HG02973 (cell line): ENCODE data around the gene TCF15.
"Not testable (repeated sequence)": the region's sequence is repeated elsewhere in the genome, so short reads cannot be mapped to it uniquely, and the experiment has no call there.

ENCODE experiments used
- ATAC-seq: cut with Tn5 transposase; IDR thresholded peaks from one replicate; pipeline ENCODE4 v1.9.1; 2021; ENCODE audit warnings: moderate library complexity; ENCODE audit not compliant: unreplicated experiment

TCF15 gene

DNA sequence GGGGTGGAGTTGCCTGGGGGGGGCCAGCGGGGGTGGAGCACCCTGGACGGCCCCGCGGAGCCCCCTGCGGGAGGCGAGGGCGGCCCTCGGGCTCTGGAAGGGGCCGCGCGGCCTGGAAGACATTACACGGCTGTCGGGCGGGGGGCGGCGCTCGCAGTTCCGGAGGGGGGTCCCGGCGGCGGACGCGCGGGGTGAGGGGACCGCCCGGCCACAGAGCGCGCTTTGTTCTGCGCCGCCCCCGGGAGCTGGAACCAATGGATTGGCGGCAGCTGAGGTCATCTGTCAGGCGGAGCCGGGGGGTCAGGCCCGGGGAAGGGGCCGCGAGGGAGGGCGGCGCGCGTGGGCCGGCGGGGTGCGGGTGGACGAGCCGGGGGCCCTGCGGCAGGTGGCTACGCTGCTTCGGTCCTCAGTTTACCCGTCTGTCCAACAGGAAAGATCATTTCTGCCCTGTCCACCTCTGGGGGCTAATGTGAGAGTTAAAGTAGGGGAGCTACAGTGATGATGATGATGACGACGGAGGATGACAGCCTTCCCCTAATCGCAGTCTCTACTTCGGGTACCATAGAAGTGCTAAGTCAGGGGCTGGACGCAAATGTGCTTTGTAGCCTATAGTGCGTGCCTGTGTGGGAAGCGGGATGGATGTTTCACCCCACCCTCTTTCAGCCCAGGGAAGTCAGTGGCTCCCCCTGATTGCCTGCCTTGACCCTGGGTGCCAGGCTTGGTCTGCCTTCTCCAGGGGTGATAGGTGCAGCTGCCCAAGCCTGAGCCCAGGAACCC is 32.5 kb upstream of the TCF15 start:
- ATAC-seq, result no peak

DNA sequence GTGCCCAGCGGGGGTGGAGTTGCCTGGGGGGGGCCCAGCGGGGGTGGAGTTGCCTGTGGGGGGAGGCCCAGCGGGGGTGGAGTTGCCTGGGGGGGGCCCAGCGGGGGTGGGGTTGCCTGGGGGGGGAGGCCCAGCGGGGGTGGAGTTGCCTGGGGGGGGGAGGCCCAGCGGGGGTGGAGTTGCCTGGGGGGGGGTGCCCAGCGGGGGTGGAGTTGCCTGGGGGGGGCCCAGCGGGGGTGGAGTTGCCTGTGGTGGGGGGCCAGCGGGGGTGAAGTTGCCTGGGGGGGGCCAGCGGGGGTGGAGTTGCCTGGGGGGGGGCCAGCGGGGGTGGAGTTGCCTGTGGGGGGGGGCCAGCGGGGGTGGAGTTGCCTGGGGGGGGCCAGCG is 31.9 kb upstream of the TCF15 start:
- ATAC-seq, result not testable (repeated sequence)

DNA sequence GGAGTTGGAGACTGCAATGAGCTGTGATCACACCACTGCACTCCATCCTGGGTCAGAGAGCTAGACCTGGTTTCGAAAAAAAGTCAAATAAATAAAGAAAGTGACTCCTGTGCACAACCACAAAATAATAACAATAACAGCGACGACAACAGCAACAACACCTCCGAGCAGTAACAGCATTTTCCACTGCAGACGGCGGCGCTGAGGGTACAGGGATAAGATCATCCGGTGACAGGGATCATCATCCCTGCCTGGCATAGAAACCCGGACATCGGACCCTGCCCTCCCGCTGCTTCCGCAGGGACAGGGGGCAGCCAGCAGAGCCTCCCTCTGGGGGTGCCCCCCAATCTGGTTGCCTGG is 31.4 kb upstream of the TCF15 start:
- no peak for ATAC-seq

DNA sequence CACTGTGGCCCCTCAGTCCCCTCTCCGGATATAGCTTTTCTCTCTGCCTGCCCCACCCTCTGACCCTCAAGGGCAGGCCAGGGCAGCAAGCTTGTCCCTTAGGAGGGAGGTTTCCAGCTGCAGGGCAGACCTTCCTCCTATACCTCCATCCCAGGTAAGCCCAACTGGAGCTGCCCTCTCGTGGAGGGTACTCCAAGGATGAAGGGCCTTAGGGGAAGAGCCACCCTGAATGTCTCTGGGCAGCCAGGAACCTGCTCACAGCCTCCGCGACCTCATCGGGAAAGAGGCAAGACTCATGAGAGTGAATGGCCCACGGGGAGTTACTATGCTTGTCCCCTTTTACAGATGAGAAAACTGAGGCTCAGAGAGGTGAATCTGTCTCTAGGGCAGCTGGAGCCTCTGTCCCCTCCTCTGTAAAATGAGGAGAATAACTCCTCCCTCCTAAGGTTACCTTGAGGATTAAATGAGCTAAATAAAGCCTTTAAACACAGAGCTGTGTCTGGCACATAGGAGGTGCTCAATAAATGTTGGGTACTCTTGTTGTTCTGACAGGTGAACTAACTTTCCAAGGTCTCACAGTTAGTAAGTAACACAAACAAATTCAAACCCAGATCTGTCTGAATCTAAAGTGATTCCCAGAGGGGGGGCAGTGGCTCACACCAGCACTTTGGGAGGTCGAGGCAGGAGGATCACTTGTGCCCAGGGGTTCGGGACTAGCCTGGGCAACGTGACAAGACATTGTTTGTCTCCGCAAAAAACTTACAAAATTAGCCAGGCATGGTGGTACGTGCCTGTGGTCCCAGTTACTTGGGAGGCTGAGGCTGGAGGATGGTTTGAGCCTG is 30.8 kb upstream of the TCF15 start:
- ATAC-seq, result no peak

DNA sequence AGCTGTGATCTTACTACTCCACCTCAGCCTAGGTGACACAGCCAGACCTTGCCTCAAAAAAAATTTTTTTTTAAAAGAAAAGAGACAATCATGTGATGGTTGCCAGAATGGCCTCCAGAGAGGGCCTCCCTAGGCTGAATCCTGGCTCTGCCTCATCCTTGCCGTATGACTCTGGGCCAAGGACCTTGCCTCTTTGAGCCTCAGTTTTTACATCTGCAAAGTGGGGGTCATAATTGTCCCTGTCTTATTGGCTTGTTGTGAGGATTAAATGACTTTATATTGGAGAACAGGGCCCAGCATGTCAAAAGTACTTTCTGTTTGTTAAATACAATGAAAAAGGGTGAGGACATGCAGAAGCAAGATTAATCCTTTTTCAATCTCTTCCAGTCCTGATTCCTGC is 28.5 kb upstream of the TCF15 start:
- ATAC-seq, result no peak

DNA sequence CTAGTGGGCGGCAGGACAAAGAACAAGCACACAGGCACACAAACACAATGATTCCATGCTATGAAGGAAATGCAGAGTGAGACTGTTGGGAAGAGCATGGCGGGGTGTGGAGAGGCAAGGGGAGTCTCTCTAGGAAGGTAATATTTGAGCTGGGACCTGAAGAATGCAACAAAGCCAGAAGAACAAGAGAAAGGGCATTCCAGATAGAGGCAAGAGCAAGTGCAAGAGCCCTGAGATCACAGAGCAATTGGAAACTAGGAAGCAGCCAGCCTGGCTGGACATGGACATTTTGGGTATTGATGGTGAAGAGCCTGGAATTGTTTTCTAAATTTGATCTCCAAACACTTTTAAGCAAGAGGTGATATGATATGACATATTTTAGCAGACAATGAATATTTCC is 27.4 kb upstream of the TCF15 start:
- no peak for ATAC-seq

DNA sequence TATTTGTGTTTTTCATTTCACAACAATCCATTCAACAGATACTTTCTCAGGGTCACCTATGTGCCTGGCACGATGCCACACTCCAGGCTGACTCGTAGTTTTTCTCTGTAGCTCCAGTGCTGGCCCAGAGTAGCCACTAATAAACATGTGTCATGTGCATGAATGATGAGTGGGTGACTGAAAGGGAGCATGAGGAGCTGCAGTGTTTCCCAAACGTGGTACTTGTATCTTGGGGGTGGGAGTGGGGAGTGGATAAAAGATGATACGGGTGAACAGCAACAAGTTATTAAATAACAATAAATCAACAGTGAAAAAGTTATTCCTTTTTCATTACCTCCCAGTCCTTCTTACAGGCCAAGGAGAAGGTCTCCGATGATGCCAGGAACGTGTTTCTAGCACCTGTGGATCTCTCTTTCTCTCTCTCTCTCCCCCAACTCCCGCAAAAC is 25.8 kb upstream of the TCF15 start:
- ATAC-seq, result no peak

DNA sequence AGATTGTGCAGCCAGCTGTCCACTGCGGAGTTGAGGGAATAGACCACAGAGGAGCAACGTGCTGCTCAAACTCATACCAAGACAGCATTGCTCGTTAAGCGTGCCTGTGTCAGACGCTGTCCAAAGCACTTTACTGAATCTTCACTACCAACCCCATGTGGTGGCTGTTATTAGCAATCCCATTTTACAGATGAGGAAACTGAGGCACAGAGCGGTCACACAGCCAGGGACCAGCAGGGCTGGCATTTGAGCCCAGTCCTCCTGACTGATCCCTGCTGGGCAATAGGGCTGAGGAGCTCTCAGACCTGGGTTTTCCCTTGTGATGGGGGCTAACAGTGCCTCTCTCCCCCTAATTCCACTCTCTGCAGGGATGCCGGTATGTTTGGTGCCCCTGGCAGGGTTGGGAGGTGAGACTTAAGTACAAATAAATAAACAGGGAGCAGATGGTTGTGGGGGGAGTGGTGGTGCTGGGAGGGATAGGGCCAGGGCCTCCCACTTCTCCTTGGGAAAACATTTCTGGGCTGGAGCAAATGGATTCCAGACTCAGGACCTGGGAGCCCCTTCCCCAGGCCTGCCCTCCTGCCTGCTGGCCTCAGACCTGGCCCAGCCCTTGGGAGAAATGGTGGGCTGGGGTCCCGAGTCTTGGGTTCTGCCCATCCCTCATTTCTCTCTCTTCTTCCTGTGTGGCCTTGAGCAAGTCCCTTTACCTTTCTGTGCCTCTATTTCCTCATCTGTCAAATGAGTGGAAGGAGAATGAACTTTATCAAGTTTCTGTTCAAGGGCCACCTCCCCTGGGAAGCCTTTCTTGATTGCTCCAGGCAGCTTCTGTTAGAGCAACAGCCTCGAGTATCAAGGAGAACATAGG is 25.2 kb upstream of the TCF15 start:
- ATAC-seq, result no peak

DNA sequence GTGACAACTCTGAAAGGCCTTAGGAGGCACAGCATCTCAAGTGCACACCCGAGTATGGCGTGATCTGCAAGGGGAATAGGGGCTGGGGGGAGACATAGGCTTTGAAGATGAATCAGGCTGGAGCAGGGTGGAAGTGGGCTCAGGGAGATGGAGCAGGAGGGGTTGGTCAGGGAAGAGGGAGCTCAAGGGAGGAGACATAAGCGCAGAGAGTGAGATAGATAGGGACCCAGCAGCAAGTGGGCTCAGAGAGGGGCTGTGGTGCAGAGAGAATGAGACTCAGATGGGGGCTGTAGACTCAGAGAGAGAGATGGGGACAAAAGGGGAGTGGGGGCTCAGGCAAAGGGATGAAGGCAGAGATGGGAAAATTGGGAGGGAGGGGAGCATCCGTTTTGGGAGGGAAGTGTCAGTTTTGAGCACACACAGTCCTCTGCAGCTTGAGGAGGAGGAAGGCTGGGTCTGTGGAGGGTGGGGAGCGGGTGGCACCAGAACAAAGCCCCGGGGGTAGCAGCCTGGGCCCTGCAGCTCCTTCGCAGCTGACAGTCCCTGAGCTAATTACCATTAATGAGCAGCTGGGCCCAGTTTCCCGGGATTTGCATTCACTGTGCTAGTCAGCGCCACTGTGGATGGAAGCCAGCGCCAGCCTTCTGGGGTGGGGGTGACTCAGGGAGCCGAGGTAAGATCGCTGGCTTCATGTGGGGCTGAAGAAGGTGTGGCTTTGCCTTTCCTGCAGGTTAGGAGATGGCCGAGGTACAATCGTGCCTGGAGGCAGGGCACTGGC is 24.2 kb upstream of the TCF15 start:
- no peak for ATAC-seq

DNA sequence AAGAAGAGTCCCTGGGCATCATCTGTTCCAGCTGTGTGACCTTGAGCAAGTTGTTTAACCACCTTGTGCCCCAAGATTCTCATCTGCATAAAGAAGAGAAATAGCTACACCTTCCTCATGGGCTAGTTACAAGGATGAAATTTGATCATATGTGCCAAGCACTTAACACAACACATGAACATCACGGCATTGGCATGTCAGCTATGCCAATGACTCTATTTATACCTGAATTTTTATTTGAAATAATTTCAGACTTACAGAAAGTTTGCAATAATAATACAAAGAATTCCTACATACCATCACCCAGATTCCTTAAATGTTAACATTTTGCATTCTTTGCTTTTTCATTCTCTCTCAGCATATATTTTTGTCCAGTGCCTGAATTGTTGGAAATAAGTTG is 21.0 kb upstream of the TCF15 start:
- ATAC-seq, result no peak

DNA sequence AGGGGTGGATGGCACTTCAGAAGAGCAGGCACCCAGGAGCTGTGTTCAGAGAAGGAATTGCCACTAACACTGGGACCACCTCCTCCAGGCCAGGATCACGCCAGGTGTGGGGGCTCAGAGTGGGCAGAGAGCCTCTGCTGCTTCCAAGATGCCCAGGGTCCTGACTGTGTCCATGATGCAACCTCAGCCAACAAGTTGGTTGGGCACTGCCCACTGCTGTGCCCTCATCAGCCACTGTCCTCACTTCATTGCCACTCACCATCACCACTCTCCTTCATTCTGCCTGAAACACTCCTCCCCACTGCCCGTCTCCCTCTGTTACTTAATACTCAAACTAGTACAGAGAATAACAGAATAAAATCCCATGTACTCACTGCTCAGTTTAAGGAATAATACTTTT is 16.5 kb upstream of the TCF15 start:
- ATAC-seq, result no peak

DNA sequence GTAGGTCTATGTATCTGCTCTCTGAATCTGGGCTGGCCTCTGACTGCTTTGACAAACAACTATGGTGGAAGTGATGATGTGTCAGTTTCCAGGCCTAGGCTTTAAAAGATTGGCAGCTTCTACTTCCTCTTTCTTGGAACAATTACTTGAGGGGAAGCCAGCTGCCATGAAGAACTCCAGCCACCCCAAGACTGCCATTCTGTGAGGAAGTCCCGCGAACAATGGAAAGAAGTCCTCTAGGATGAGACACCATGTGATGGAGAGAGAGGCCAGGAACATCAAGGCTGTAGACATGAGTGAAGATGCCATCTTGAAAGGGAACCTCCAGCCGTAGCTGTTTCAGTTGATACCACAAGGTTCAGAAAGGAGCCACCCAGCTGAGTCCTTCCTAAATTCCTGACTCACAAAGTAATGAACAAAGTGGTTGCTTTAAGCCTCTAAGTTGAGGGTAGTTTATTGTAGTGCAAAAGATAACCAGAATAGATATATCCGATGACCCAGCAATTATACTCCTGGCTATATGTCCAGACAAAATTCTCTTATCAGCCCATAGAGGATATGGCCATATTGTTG is 15.3 kb upstream of the TCF15 start:
- ATAC-seq, result no peak

DNA sequence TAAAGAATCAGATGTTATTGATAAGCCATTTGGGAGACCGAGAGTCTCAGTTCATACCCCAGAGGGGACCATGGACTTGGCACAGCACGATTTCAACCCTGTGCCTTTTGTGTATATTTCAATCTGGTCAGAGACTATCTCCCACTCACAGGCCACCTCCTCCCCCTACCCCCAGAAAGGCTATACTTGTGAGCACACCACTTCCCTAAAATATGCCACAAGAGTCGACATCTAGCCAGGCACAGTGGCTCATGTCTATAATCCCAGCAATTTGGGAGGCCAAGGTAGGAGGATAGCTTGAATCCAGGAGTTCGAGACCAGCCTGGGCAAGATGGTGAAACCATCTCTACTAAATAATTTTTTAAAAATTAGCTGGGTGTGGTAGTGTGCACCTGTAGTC is 13.6 kb upstream of the TCF15 start:
- no peak for ATAC-seq

DNA sequence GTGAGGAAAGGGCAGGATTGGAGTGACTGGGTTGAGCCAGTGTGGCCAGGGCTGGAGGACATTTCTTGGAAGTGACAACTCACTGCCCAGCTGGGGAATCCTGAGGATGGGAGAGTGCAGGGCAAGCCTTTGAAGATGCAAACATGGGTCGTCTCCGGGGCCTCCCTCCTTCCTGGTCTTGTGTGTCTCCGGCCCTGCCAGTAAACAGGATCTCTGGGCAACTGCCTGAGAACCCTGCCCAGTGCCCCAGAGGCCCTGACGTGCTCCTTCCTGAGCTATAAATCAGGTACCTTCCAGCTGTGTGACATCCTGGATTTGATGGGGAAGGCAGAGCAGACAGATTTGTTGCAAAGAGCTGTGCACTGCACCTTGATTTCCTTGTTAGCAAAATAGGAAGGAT is 12.9 kb upstream of the TCF15 start:
- ATAC-seq, result no peak

DNA sequence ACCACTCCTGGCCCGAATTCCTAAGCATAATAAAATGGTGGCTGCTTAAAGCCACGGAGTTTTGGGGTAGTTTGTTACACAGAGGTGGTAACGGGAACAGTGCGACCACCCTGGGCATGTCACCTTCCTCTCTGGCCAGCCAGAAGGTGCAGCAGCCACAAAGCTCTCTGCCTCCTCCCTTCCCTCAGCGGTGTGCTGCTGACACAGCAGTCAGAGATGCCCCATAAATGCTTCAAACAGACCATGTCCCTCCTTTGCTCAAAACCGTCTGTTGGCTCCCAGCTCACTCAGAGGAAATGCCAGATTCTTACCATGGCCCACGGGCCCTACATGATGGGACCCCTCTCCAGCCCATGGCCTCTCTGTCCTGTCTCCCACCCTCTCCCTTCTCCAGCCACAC is 12.1 kb upstream of the TCF15 start:
- ATAC-seq, result no peak

DNA sequence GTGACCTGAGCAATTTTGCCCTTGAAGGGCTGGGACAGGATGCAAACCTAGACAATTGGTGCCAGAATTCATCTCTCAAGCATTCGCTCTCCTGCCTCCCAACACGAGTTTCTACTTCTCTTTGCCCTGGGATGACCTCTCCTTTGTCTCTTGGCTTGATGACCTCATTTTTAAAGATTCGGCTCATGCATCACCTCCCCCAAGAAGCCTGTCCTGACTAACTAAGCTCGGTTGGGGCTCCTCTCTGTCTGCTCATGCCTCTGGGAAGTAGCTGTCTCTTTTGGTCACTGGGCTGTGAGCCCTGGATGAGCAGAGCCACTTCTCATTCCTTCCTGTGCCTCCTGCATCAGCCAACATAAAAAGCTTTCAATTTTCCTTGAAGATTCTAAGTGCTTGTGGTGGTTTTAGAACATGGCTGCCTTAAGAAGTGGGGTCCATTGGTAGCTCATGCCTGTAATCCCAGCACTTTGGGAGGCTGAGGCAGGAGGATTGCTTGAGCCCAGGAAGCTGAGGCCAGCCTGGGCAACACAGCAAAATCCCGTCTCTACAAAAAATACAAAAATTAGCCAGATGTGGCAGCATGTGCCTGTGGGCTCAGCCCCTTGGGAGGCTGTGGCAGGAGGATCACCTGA is 11.1 kb upstream of the TCF15 start:
- ATAC-seq, result no peak

DNA sequence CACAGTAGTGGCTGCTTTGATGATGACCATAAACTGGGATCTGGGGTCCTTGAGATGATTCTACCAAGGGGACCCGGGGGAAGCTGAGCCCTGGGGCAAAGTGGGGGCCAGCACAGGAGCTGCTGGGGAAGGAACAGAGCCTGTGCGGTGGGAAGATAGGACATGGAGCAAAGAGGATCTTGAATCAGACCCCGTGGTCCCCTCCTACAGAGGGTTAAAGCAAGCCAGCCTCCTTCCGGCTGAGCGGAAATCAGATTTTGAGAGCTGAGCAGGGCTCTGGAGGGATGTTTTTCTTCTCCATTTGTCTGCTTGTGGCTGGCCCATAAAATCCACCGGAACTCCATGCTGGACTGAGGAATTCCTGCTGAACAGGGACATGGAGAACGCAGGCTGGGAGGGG is 10.1 kb upstream of the TCF15 start:
- ATAC-seq, result no peak

DNA sequence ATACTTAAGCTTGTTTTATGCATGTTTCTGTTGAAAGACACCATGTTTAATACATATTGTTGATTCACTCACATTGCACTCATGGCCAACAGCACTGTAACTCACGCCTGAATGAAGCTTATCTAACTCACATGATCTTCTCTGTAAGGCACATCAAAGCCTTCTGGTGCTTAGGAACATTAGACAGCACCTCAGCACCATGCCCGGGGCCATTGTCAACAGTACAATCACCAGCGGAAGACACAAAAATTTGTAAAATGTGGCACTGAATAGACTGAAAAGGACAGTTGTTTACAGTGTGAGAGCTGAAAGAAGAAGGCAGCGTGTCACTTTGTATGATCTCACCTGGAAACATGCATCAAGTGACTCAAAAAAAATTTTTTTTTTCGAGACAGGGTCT is 8.9 kb upstream of the TCF15 start:
- ATAC-seq, result no peak

DNA sequence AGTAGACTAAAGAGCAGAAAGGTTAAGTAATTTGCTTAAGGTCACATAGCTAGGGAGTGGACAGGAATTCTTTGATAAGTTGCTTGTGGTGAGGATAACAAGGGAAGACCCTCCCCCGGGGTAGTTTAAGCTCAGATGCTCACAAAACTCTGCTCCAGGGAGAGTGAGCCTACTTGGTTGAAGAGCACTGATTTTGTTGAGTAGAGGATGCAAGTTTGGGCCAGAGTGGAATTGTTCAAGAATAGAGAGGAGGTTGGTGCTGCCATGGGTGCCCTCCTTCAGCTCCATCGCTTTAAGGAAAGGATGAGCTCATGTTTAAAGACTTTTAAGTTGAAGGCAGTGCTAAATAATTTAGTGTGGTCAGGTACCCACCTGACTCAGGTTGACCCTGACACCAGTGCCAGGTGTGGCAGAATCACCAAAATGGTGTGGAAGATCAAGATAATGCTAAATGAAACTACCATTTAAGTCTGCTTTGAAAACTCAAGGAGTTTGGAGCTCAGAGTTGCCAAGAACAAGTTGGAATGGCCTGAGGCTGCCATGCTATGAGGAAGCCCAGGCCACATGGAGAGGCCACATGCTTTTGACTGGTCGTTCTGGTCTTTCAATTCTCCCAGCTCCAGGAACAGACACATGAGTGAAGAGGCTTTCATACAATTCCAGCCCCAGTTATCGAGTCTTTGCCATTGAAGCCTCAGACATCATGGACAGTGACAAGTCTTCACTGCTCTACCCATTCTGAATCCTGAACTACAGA is 8.0 kb upstream of the TCF15 start:
- ATAC-seq, result no peak
